Suprapubic skin (tissue), 4 donors: ENCODE results near the gene MYORG. TPM values are rescaled to one million over a fixed set of nuclear protein-coding genes. Genes with fewer than 3 reads are reported as not detected.
A peak's percentile ranks its signal among the peaks of the same experiment; 100 is the strongest.

Experiments used
- DNase-seq, 2 donors: peaks; one replicate each; pipeline ENCODE4 v3.0.0-alpha.2; 2019; ENCODE audit warnings: low spot score in 2 of 2
- H3K27ac ChIP-seq: fragments of 200-600 bp; sonication (generic); one replicate; pipeline ENCODE4 v1.5.1; 2019
- H3K27me3 ChIP-seq: fragments of 200-600 bp; sonication (generic); one replicate; pipeline ENCODE4 v1.5.1; 2019
- H3K36me3 ChIP-seq: fragments of 200-600 bp; sonication (generic); one replicate; pipeline ENCODE4 v1.5.1; 2019
- H3K4me1 ChIP-seq: fragments of 200-600 bp; sonication (generic); one replicate; pipeline ENCODE4 v1.5.1; 2019
- H3K4me3 ChIP-seq: fragments of 200-600 bp; sonication (generic); one replicate; pipeline ENCODE4 v1.5.1; 2019; ENCODE audit warnings: mild to moderate bottlenecking
- H3K9me3 ChIP-seq: fragments of 200-600 bp; sonication (generic); one replicate; pipeline ENCODE4 v1.5.1; 2019
- EP300 ChIP-seq: sonication (generic); formaldehyde crosslinking; IDR thresholded peaks from one replicate; pipeline ENCODE4 v1.6.1; 2017; ENCODE audit warnings: antibody characterized with exemption
- POLR2A ChIP-seq, 2 donors: fragments of 450-650 bp; IDR thresholded peaks; one replicate each; pipeline ENCODE4 v1.6.1; 2017; ENCODE audit warnings: antibody characterized with exemption in 2 of 2, mild to moderate bottlenecking in 2 of 2, moderate library complexity in 2 of 2
- POLR2AphosphoS5 ChIP-seq, 3 donors: sonication (generic); formaldehyde crosslinking; IDR thresholded peaks; one replicate each; pipeline ENCODE4 v1.6.1; 2017; ENCODE audit warnings: antibody characterized with exemption in 3 of 3
- WGBS: methylation state at CpG from one replicate; pipeline ENCODE4 v1.1.5; 2018; 5-methylcytosine and 5-hydroxymethylcytosine counted together
- total RNA-seq, 4 donors: library from RNA; depleted of rRNA; stranded (reverse); fragments of >200 nt; gene quantifications; one replicate each; pipeline ENCODE4 v1.1.0, GENCODE V29; 2016
- TF ChIP-seq, protein P1 (sequence below), 2 donors: fragments of 200-600 bp in 1 of 2; fragments of 450-650 bp in 1 of 2; sonication (generic) in 1 of 2; IDR thresholded peaks; one replicate each; pipeline ENCODE4 v1.5.1; 2016 to 2019; ENCODE audit warnings: antibody characterized with exemption in 2 of 2, mild to moderate bottlenecking in 1 of 2, moderate library complexity in 1 of 2

Gene MYORG
- total RNA-seq, 4 donors from 2014 or later, result 5.7 to 8.8 (median 7.3) TPM

- WGBS, result 76% methylated on average over 7 of the region's 7 CpGs
- H3K36me3 ChIP-seq, result no peaks in the 10 kb centered on the region
- DNase-seq, result no peak
- H3K9me3 ChIP-seq, result no peaks in the 10 kb centered on the region
- H3K27ac ChIP-seq, result no peak overlapping the region
- no peak overlapping the region for H3K4me3 ChIP-seq
- H3K4me1 ChIP-seq, result peaks cover 20% of the 10 kb centered on the region
- no peaks in the 10 kb centered on the region for H3K27me3 ChIP-seq
- TF ChIP-seq POLR2AphosphoS5 (IDR thresholded peaks at IDR 0.05), result no peak
- TF ChIP-seq POLR2A (IDR thresholded peaks at IDR 0.05), result no peak
Observed at GRCh38 chr9:34384368-34385165, 7.9 kb upstream of the MYORG start.

DNA sequence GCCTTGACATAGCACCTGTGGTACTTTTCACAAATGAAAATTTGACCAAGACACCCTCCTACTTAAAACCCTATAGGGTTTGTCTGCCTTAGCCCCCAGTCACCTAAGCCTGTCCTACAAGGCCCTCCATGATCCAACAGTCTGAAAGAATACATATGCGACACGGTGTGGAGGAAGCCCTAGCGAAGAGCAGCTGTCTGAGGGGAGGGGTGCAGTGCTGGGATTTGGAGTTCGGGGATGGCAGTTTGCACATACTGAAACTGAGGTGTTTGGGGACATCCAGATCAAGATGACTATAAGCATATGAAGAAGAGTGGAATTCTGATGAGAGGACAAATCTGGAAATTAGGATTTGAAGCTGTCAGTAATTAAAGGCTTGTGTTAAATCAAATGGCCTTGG, 7.2 kb upstream of the MYORG start:
- H3K27ac ChIP-seq, result no peak overlapping the region
- H3K4me1 ChIP-seq, result peaks cover 26% of the 10 kb centered on the region
- no peak overlapping the region for H3K4me3 ChIP-seq
- TF ChIP-seq POLR2A (IDR thresholded peaks at IDR 0.05) (no peak), EP300 (no peak), POLR2AphosphoS5 (IDR thresholded peaks at IDR 0.05) (no peak)
- TF ChIP-seq, protein P1, sequence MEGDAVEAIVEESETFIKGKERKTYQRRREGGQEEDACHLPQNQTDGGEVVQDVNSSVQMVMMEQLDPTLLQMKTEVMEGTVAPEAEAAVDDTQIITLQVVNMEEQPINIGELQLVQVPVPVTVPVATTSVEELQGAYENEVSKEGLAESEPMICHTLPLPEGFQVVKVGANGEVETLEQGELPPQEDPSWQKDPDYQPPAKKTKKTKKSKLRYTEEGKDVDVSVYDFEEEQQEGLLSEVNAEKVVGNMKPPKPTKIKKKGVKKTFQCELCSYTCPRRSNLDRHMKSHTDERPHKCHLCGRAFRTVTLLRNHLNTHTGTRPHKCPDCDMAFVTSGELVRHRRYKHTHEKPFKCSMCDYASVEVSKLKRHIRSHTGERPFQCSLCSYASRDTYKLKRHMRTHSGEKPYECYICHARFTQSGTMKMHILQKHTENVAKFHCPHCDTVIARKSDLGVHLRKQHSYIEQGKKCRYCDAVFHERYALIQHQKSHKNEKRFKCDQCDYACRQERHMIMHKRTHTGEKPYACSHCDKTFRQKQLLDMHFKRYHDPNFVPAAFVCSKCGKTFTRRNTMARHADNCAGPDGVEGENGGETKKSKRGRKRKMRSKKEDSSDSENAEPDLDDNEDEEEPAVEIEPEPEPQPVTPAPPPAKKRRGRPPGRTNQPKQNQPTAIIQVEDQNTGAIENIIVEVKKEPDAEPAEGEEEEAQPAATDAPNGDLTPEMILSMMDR (IDR thresholded peaks at IDR 0.05), result no peak
- 83% methylated on average over 4 of the region's 4 CpGs for WGBS
- H3K27me3 ChIP-seq, result no peaks in the 10 kb centered on the region
- no peaks in the 10 kb centered on the region for H3K36me3 ChIP-seq
- DNase-seq, result no peak
- no peaks in the 10 kb centered on the region for H3K9me3 ChIP-seq

DNA sequence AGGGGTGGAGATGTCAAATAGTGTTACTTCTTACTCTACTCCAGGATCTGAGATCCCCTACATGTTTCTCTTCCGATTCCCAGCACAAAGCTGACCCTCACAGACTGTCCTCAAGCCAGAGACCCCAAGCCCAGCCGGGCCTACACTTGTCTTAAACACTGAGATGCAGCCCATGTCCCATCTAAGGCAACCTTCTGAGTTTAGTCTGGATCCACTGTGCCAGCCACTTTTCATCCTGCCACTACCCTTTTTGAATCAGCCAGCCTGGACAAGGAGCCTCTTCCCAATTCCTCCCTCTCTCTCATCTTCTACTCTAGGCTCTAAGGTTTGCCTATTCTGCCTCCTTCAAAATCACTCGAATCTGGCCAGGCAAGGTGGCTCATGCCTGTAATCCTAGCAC, 6.2 kb upstream of the MYORG start:
- no peaks in the 10 kb centered on the region for H3K9me3 ChIP-seq
- H3K4me1 ChIP-seq, result peaks cover 28% of the 10 kb centered on the region
- DNase-seq, result peak in 1 of 2 donors; percentile 59
- no peak for TF ChIP-seq POLR2A (IDR thresholded peaks at IDR 0.05)
- WGBS, result 93% methylated on average over 3 of the region's 3 CpGs
- H3K4me3 ChIP-seq, result no peak overlapping the region
- H3K36me3 ChIP-seq, result no peaks in the 10 kb centered on the region
- no peak overlapping the region for H3K27ac ChIP-seq
- H3K27me3 ChIP-seq, result no peaks in the 10 kb centered on the region

DNA sequence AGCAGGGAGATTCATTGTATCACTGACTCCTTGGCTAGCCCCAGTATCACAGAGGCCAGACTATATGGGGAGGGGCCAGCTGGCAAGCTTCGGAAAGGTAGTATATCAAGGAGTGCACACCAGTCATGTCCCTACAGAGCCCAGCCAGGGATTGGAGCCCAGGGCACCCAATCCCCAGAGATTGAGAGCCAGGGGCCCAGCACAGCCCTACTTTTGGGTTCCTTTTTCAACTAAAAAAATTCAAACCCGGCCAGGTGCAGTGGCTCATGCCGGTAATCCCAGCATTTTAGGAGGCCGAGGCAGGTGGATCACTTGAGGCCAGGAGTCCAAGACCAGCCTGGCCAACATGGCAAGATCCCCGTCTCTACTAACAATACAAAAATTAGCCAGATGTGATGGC, 5.4 kb upstream of the MYORG start:
- Histone ChIP-seq H3K27ac (no peak overlapping the region), H3K4me1 (peaks cover 36% of the 10 kb centered on the region), H3K9me3 (no peaks in the 10 kb centered on the region), H3K36me3 (no peaks in the 10 kb centered on the region), H3K27me3 (no peaks in the 10 kb centered on the region), H3K4me3 (no peak overlapping the region)
- 97% methylated on average over 5 of the region's 5 CpGs for WGBS
- TF ChIP-seq POLR2A (IDR thresholded peaks at IDR 0.05) (no peak), POLR2AphosphoS5 (IDR thresholded peaks at IDR 0.05) (no peak), EP300 (no peak)
- TF ChIP-seq, protein P1 (IDR thresholded peaks at IDR 0.05), result no peak
- DNase-seq, result peak in 1 of 2 donors; percentile 65

DNA sequence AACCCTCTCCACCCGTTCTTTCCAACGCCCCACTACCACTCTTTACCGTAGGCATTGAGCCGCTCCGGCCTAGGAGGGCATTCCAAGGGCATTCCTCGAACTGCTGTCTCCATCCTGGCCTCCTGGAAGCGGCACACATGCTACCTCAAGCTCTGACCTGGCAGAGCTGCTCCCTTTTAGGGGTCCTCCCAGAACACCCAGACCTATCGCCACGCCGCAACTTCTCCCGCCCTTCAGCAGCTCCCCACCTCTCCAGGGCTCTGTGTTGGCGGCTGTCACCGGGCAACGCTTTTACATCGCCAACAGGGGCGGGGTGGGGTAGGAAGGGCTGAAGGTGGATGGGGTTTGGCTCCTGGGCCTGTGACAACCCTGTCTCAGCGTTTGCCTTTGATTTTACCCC, 4.6 kb upstream of the MYORG start:
- H3K4me1 ChIP-seq, result peaks cover 40% of the 10 kb centered on the region
- peak; percentile 63 to 76 for DNase-seq
- no peaks in the 10 kb centered on the region for H3K9me3 ChIP-seq
- H3K4me3 ChIP-seq, result peak overlapping the region; percentile 59
- TF ChIP-seq EP300 (no peak), POLR2A (IDR thresholded peaks at IDR 0.05) (no peak), POLR2AphosphoS5 (IDR thresholded peaks at IDR 0.05) (no peak)
- TF ChIP-seq, protein P1 (IDR thresholded peaks at IDR 0.05), result no peak
- H3K36me3 ChIP-seq, result no peaks in the 10 kb centered on the region
- no peak overlapping the region for H3K27ac ChIP-seq
- H3K27me3 ChIP-seq, result no peaks in the 10 kb centered on the region
- 31% methylated on average over 15 of the region's 17 CpGs for WGBS

- Histone ChIP-seq H3K27ac (no peak overlapping the region), H3K9me3 (no peaks in the 10 kb centered on the region), H3K27me3 (no peaks in the 10 kb centered on the region), H3K4me1 (peaks cover 44% of the 10 kb centered on the region), H3K4me3 (peak overlapping the region; percentile 59), H3K36me3 (no peaks in the 10 kb centered on the region)
- TF ChIP-seq, protein P1 (IDR thresholded peaks at IDR 0.05), result no peak
- TF ChIP-seq POLR2A (IDR thresholded peaks at IDR 0.05) (no peak), EP300 (no peak), POLR2AphosphoS5 (IDR thresholded peaks at IDR 0.05) (no peak)
- peak in 1 of 2 donors; percentile 88 for DNase-seq
- 6% methylated on average over 32 of the region's 59 CpGs for WGBS
Observed at GRCh38 chr9:34380511-34381315, 4.0 kb upstream of the MYORG start.
